Loucy (cell line): ENCODE measurements around the gene POLR3F.
"Not testable (repeated sequence)": the region's sequence is repeated elsewhere in the genome, so short reads cannot be mapped to it uniquely, and the experiment has no call there.

Source experiments
- H2AFZ ChIP-seq: fragments of 200-600 bp; sonication (generic); 2 replicates; pipeline ENCODE4 v1.6.0; 2016; ENCODE audit warnings: antibody characterized with exemption, mild to moderate bottlenecking, low read length, moderate library complexity
- H3F3A ChIP-seq: fragments of 200-600 bp; 2 replicates; pipeline ENCODE4 v1.6.0; 2016; ENCODE audit warnings: antibody characterized with exemption, low read depth, mild to moderate bottlenecking
- H3K27me3 ChIP-seq: fragments of 200-600 bp; sonication (generic); 2 replicates; pipeline ENCODE4 v1.6.1; 2014; ENCODE audit warnings: low read length, mild to moderate bottlenecking; ENCODE audit not compliant: insufficient read depth, poor library complexity, severe bottlenecking
- H3K36me3 ChIP-seq: fragments of 200-600 bp; sonication (generic); 2 replicates; pipeline ENCODE4 v1.6.1; 2016; ENCODE audit warnings: low read length; ENCODE audit not compliant: insufficient read depth
- H3K4me1 ChIP-seq: fragments of 200-600 bp; sonication (generic); 2 replicates; pipeline ENCODE4 v1.5.1; 2014; ENCODE audit warnings: low read length, mild to moderate bottlenecking; ENCODE audit not compliant: insufficient read depth, poor library complexity, severe bottlenecking
- H3K4me2 ChIP-seq: fragments of 200-600 bp; sonication (generic); 2 replicates; pipeline ENCODE4 v1.6.0; 2014; ENCODE audit warnings: antibody characterized with exemption, low read length, low read depth, mild to moderate bottlenecking; ENCODE audit not compliant: poor library complexity, severe bottlenecking
- H3K4me3 ChIP-seq: fragments of 200-600 bp; sonication (generic); 2 replicates; pipeline ENCODE4 v1.5.1; 2014; ENCODE audit warnings: low read length, mild to moderate bottlenecking, mixed read lengths; ENCODE audit not compliant: poor library complexity, severe bottlenecking
- H3K79me2 ChIP-seq: fragments of 200-600 bp; sonication (generic); 2 replicates; pipeline ENCODE4 v1.6.1; 2014; ENCODE audit warnings: low read length; ENCODE audit not compliant: insufficient read depth
- H3K9ac ChIP-seq: fragments of 200-600 bp; sonication (generic); 2 replicates; pipeline ENCODE4 v1.6.0; 2014; ENCODE audit warnings: mild to moderate bottlenecking, low read depth, low read length, moderate library complexity; ENCODE audit not compliant: poor library complexity, severe bottlenecking
- H3K9me2 ChIP-seq: fragments of 200-600 bp; sonication (generic); replicated peaks from 2 replicates; pipeline ENCODE4 v1.6.1; 2016; ENCODE audit warnings: low read depth, low read length, mixed read lengths
- H3K9me3 ChIP-seq: fragments of 200-600 bp; sonication (generic); 2 replicates; pipeline ENCODE4 v1.6.1; 2014; ENCODE audit warnings: mild to moderate bottlenecking, antibody characterized with exemption, low read length, low read depth; ENCODE audit not compliant: insufficient read depth
- H4K20me1 ChIP-seq: fragments of 200-600 bp; sonication (generic); 2 replicates; pipeline ENCODE4 v1.6.0; 2014; ENCODE audit warnings: antibody characterized with exemption, low read length, mild to moderate bottlenecking; ENCODE audit not compliant: insufficient read depth, poor library complexity, severe bottlenecking
- EZH2phosphoT487 ChIP-seq: fragments of 200-600 bp; IDR thresholded peaks from 2 replicates; pipeline ENCODE4 v1.6.1; 2018; ENCODE audit warnings: antibody characterized with exemption, mild to moderate bottlenecking, moderate library complexity, borderline replicate concordance
- TF ChIP-seq, protein P1 (sequence below): fragments of 200-600 bp; sonication (generic); conservative IDR thresholded peaks from 2 replicates; pipeline ENCODE4 v1.5.1; 2014; ENCODE audit warnings: mild to moderate bottlenecking, antibody characterized with exemption, low read length

The POLR3F gene

DNA sequence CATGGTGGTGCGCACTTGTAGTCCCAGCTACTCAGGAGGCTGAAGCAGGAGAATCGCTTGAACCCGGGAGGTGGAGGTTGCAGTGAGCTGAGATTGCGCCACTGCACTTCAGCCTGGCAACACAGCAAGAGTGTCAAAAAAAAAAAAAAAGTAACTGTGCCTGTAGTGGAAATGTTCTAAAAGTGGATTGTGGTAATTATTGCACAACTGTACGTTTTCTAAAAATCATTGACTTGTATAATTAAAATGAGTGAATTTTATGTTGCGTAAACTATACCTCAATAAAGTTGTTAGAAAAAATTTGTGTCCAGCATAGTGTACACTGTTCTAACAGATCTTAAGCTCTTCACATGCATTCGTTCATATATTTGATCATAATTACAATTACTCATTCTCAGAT lies 46.0 kb downstream of the POLR3F start:
- H3K9me2 ChIP-seq: no peaks in the 10 kb centered on the region
- H4K20me1 ChIP-seq: peaks cover 3% of the 10 kb centered on the region
- H2AFZ ChIP-seq: no peak overlapping the region
- peaks cover 7% of the 10 kb centered on the region; the same call in 1 of the 2 replicates for H3K36me3 ChIP-seq
- peaks cover 12% of the 10 kb centered on the region for H3K4me1 ChIP-seq
- no peak overlapping the region for H3K9ac ChIP-seq
- H3F3A ChIP-seq: no peaks in the 10 kb centered on the region
- H3K4me2 ChIP-seq: peak overlapping the region; percentile 35
- no peak overlapping the region for H3K4me3 ChIP-seq
- H3K9me3 ChIP-seq: no peaks in the 10 kb centered on the region
- peaks cover 14% of the 10 kb centered on the region for H3K79me2 ChIP-seq
- no peaks in the 10 kb centered on the region for H3K27me3 ChIP-seq
- TF ChIP-seq, protein P1, sequence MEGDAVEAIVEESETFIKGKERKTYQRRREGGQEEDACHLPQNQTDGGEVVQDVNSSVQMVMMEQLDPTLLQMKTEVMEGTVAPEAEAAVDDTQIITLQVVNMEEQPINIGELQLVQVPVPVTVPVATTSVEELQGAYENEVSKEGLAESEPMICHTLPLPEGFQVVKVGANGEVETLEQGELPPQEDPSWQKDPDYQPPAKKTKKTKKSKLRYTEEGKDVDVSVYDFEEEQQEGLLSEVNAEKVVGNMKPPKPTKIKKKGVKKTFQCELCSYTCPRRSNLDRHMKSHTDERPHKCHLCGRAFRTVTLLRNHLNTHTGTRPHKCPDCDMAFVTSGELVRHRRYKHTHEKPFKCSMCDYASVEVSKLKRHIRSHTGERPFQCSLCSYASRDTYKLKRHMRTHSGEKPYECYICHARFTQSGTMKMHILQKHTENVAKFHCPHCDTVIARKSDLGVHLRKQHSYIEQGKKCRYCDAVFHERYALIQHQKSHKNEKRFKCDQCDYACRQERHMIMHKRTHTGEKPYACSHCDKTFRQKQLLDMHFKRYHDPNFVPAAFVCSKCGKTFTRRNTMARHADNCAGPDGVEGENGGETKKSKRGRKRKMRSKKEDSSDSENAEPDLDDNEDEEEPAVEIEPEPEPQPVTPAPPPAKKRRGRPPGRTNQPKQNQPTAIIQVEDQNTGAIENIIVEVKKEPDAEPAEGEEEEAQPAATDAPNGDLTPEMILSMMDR: no peak
- TF ChIP-seq EZH2phosphoT487: no peak

DNA sequence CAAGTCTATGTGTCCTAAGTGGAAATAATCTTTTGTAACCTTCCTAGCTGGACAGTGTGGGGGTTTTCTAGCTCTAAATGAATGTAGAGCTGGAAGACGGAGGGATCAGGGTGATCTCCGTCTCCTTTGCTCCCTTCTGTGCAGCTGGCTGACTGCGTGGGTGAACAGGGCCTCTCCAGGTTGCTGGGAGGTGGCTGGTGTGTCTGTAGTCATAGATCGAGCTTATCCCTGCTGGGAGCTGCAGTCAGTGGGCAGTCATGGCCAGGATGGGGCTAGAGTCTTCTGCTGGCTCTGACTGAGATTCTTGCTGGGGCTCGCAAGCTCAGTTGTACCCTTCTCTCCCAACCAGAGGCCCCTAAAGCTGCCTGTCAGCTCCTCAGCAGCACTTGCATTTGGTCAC lies 46.9 kb downstream of the POLR3F start:
- Histone ChIP-seq H3F3A (no peaks in the 10 kb centered on the region), H3K36me3 (peaks cover 7% of the 10 kb centered on the region; the same call in 1 of the 2 replicates), H3K9me3 (no peaks in the 10 kb centered on the region), H3K9ac (no peak overlapping the region), H3K4me2 (peak overlapping the region; percentile 35), H3K79me2 (peaks cover 4% of the 10 kb centered on the region), H3K9me2 (no peaks in the 10 kb centered on the region), H2AFZ (no peak overlapping the region), H3K4me3 (no peak overlapping the region), H3K4me1 (peaks cover 10% of the 10 kb centered on the region), H4K20me1 (peaks cover 2% of the 10 kb centered on the region), H3K27me3 (no peaks in the 10 kb centered on the region)
- no peak for TF ChIP-seq EZH2phosphoT487
- TF ChIP-seq, protein P1: no peak

DNA sequence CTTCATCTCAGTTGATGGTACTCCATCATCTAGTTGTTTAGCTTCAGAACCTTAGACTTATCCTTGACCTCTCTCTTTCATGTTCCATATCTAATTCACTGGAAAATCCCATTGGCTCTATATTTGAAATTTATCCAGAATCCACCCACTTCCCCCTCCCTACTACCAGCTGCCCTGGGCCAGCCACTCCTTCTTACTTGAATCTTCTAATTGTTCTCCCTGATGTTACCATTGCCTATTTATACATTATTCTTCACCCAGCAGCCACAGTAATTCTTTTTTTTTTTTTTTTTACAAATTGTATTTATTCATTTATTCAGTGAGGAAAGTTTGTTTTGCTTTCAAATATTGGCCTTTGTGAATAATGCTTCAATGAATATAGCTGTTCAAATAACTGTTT lies 48.8 kb downstream of the POLR3F start:
- Histone ChIP-seq H3K27me3 (no peaks in the 10 kb centered on the region), H3K79me2 (no peaks in the 10 kb centered on the region), H3K9me2 (no peaks in the 10 kb centered on the region), H3K4me3 (no peak overlapping the region), H2AFZ (no peak overlapping the region), H3F3A (no peaks in the 10 kb centered on the region), H4K20me1 (no peaks in the 10 kb centered on the region), H3K9ac (no peak overlapping the region), H3K4me2 (no peak overlapping the region), H3K36me3 (peaks cover 7% of the 10 kb centered on the region; the same call in 1 of the 2 replicates), H3K4me1 (peaks cover 5% of the 10 kb centered on the region), H3K9me3 (no peaks in the 10 kb centered on the region)
- no peak for TF ChIP-seq EZH2phosphoT487
- TF ChIP-seq, protein P1: no peak

DNA sequence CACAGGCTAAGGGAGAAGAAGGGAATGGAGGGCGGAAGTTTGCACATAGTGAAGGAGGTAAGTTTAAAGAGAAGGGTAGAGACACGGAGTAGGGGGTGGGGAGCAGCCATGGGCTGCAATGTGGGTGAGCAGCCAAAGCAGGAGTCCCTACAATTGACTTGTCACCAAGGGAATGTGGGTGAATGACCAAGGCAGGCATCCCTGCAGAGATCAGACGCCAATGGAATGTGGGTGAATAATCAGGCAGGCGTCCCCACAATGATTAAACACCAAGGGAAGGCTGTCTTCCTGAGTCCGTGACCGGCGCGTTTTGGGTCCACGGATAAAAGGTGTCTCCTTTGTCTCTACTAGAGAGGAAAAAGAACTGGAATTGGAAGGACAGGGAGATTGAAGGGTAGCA lies 54.9 kb downstream of the POLR3F start:
- H3K79me2 ChIP-seq, H3K27me3 ChIP-seq, H3K9me2 ChIP-seq, H3K9me3 ChIP-seq, H3F3A ChIP-seq, H3K4me3 ChIP-seq, H3K4me1 ChIP-seq, H3K9ac ChIP-seq, H3K4me2 ChIP-seq, H2AFZ ChIP-seq, H4K20me1 ChIP-seq: not testable (repeated sequence)
- peaks cover 29% of the 10 kb centered on the region for H3K36me3 ChIP-seq
